Skeletal muscle tissue (tissue), 4 donors: Measurements from ENCODE around the gene CDC25B. TPM values are rescaled to one million over a fixed set of nuclear protein-coding genes. Genes with fewer than 3 reads are reported as not detected.
A peak's percentile ranks its signal among the peaks of the same experiment; 100 is the strongest.
"Not testable (repeated sequence)": the region's sequence is repeated elsewhere in the genome, so short reads cannot be mapped to it uniquely, and the experiment has no call there.

Experiments
- H3K27ac ChIP-seq: one replicate; pipeline ENCODE4 v1.7.0; 2013; ENCODE audit warnings: mild to moderate bottlenecking, low read depth, low read length, inconsistent platforms
- H3K27me3 ChIP-seq, 3 donors: one replicate each; pipeline ENCODE4 v1.7.0; 2013; ENCODE audit warnings: low read length in 3 of 3; ENCODE audit not compliant: control insufficient read depth in 3 of 3, insufficient read depth in 3 of 3
- H3K36me3 ChIP-seq, 3 donors: one replicate each; pipeline ENCODE4 v1.7.0; 2013; ENCODE audit warnings: low read length in 3 of 3; ENCODE audit not compliant: control insufficient read depth in 3 of 3, insufficient read depth in 3 of 3
- H3K4me1 ChIP-seq, 3 donors: one replicate each; pipeline ENCODE4 v1.7.0; 2013; ENCODE audit warnings: low read length in 3 of 3, mild to moderate bottlenecking in 3 of 3; ENCODE audit not compliant: control insufficient read depth in 3 of 3, insufficient read depth in 3 of 3
- H3K4me3 ChIP-seq, 3 donors: one replicate each; pipeline ENCODE4 v1.7.0; 2013; ENCODE audit warnings: low read length in 3 of 3
- H3K9ac ChIP-seq, 3 donors: one replicate each; pipeline ENCODE4 v1.7.0; 2013; ENCODE audit warnings: low read length in 3 of 3, mild to moderate bottlenecking in 3 of 3, moderate library complexity in 2 of 3, low read depth in 1 of 3
- H3K9me3 ChIP-seq, 3 donors: one replicate each; pipeline ENCODE4 v1.7.0; 2013; ENCODE audit warnings: low read length in 3 of 3; ENCODE audit not compliant: control insufficient read depth in 3 of 3
- total RNA-seq: library from RNA; depleted of rRNA; stranded (reverse); fragments of >200 nt; gene quantifications from one replicate; pipeline ENCODE4 v1.2.3, GENCODE V29; 2014
- donor health status: Osteomylitis.

Gene CDC25B
- total RNA-seq, 1 donor from 2014 or later = 28.7 TPM

DNA sequence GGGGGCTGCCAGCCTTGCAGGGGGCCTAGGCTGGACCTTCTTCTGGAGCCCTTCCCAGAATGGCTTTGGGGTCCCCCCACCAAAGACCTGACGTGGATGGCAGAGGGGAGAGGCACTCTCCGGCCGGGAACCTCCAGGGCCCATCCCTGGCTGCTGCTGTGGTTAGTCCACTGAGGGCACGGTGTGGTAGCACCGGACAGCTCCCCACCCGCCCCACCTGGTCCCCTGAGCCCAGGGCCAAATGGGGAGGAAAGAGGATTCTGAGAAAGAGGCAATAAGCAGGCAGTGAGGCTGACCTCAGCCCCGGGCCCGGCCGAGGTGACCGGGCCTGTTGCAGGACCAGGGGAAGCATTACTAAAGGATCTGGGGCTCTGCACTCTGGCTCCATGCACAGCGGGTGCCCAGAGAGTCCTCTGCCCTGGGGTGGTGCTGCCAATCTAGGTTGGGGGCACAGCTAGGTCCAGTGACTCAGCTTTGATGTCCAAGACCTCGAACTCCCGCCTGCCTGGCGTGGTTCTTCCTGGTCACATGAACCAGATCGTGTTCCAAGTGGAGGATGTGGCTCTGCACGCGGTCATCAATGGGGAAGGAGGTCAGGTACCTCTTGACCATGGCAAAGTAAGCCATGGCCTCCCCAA lies 11.8 kb upstream of the CDC25B start:
- Histone ChIP-seq H3K9ac (peak overlapping the region in 2 of 3 donors; percentile 69 to 84), H3K9me3 (no peaks in the 10 kb centered on the region), H3K27me3 (no peaks in the 10 kb centered on the region), H3K4me3 (peak overlapping the region; percentile 13 to 84 (median 81)), H3K27ac (no peak overlapping the region), H3K36me3 (peaks cover 0 to 5% (median 5%) of the 10 kb centered on the region in 3 donors), H3K4me1 (peaks cover 31 to 59% (median 38%) of the 10 kb centered on the region in 3 donors)

DNA sequence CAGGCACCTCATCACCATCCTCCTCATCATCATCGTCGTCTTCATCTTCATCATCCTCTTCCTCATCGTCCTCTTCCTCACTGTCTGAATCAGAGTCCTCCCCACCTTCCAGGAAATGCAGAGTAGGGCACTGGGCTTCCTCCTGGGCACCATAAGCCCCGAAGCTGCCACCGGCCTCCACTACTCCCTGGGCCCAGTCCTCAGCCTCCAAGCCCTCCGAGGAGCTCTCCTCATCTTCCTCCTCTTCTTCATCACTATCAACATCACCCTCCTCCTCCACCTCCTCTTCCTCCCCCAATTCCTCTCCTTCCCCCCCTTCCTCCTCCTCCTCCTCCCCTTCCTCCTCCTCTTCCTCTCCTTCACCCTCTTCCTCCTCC lies 11.3 kb upstream of the CDC25B start:
- peak overlapping the region in 2 of 3 donors; percentile 81 to 84 for H3K4me3 ChIP-seq
- no peaks in the 10 kb centered on the region for H3K27me3 ChIP-seq
- H3K4me1 ChIP-seq = peaks cover 31 to 59% (median 38%) of the 10 kb centered on the region in 3 donors
- no peak overlapping the region for H3K27ac ChIP-seq
- peaks cover 0 to 5% (median 5%) of the 10 kb centered on the region in 3 donors for H3K36me3 ChIP-seq
- H3K9me3 ChIP-seq = no peaks in the 10 kb centered on the region
- H3K9ac ChIP-seq = peak overlapping the region in 2 of 3 donors; percentile 69 to 84

DNA sequence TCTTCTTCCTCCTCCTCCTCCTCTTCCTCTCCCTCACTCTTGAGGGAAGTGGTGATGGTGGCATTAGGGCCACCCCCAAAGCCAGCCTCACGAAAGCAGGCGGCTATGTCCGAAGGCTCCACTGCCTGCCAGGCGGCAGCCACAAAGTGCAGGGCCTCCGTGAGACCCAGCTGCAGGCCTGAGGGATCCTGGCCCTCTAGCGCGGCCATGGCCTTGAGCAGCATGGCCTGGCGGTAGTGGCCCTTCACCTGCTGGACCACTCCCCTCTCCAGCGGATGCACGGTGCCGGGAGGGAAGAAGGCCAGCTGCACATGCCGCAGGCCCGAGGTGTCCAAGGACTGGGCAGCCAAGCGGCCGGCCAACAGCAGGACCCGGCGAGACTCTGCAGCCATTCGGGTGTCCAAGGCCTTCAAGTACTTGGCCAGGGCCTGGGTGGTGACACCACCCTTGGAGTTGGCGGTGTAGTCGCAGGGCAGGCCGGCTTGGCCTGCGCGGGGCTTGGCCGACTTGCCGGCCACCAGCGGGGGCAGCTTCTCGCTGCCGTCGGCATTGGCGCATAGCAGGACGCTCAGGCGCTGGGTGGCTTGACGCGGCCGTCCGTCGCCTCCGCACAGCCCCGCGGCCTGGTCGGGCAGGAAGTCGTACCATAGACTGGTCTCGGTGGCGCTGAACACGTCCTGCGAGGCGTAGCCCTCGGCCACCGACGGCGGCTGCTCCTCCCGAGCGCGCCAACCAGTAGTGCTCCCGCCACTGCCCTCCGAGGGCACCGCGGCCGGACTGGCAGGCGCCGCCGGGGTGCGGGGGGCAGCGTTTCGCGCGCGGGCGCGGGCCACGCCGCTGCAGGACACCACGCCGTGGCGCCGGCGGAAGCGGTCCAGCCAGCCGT lies 10.6 kb upstream of the CDC25B start:
- Histone ChIP-seq H3K9me3 (no peaks in the 10 kb centered on the region), H3K4me1 (peaks cover 31 to 57% (median 38%) of the 10 kb centered on the region in 3 donors), H3K27me3 (no peaks in the 10 kb centered on the region), H3K4me3 (peak overlapping the region; percentile 81 to 88 (median 84)), H3K9ac (peak overlapping the region; percentile 69 to 84 (median 74)), H3K36me3 (peaks cover 0 to 5% (median 5%) of the 10 kb centered on the region in 3 donors), H3K27ac (peak overlapping the region; percentile 52)

DNA sequence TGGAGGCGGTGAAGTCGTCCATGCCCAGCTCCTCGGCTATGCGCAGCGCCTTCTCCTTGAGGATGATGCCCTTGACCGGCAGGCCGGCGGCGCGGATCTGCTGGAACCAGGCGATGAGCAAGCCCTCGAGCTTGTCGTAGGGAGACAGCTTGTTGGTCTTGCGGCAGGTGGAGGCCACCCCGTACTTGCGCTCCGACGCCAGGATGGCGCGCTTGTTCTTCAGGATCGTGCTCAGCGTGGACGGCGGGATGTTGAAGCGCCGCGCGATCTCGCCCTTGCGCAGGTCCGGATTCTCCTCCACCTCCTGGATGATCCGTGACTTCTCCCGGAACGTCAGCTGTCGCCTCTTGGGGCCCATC lies 10.0 kb upstream of the CDC25B start:
- Histone ChIP-seq H3K4me1 (peaks cover 27 to 50% (median 33%) of the 10 kb centered on the region in 3 donors), H3K4me3 (peak overlapping the region; percentile 81 to 88 (median 84)), H3K9me3 (no peaks in the 10 kb centered on the region), H3K9ac (peak overlapping the region; percentile 69 to 84 (median 74)), H3K27ac (peak overlapping the region; percentile 52), H3K36me3 (peaks cover 0 to 5% (median 5%) of the 10 kb centered on the region in 3 donors), H3K27me3 (no peaks in the 10 kb centered on the region)

DNA sequence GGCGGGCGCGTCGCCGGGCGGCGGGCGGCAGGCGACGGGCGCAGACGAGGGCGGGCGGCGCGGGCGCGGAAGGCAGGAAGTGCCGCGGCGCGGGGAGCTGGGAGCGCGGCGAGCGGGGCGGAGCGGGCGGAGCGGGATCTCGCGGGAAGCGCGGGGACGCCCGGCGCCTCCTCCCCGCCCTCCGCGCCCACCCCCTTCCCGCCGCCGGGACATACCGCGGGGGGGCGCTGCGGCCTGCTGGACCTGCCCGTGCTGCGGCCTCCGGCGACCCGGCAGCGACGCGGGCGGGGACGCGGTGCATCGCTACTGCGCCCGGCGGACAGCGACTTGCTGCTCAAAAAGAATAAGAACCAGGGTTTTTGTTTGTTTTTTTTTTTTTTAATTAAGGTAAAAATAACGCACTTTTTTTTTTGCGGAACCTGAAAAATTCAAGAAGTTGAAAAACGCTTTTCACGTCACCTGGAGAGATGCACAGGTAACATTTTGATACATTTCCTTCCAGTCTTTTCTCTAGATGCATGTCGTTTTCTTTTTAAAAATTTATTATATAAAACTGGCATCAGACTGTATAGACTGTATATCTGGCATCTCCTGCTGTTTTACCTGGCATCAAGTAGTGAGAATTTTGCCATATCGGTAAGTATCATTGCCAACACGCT lies 9.3 kb upstream of the CDC25B start, which contains the start of gene CENPB:
CENPB (minus strand) TSS at position 76 of the 659 bp plus-strand sequence. CDS start 257 bp downstream, outside the sequence.
- peaks cover 26 to 45% (median 30%) of the 10 kb centered on the region in 3 donors for H3K4me1 ChIP-seq
- H3K9ac ChIP-seq = peak within 1 kb of the TSS; percentile 69 to 84 (median 74)
- no peaks in the 10 kb centered on the region for H3K27me3 ChIP-seq
- H3K9me3 ChIP-seq = no peaks in the 10 kb centered on the region
- H3K4me3 ChIP-seq = peak within 1 kb of the TSS; percentile 81 to 88 (median 84)
- peaks cover 0 to 5% (median 5%) of the 10 kb centered on the region in 3 donors for H3K36me3 ChIP-seq
- H3K27ac ChIP-seq = peak within 1 kb of the TSS; percentile 52

DNA sequence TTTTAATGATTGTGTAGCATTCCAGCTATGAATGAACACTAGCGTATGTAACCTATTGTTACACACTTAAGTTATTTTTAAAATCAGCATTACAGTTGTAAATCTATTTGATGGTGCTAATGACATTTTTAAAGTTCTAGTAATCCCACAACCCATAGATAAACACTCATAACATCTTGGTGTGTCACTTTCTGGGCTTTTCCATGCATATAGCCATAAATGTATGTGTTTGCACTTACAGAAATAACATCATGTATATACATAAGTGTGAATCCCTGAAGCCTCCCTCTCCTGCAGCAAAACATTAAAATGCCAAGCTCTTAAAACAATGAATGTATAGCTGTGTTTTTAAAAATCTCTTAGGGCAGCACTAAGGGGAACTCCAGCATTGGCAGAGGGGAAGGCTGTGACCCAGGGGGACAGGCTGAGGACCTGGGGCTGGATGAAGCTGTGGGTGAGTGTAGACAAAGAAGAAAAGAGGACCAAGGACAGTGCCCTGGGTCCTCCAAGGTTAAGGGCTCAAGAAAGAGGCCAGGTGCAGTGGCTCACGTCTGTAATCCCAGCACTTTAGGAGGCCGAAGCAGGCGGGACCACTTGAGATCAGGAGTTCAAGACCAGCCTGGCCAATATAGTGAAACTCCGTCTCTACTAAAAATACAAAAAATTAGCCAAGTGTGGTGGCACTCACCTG lies 8.6 kb upstream of the CDC25B start:
- H3K27ac ChIP-seq = no peak overlapping the region
- no peaks in the 10 kb centered on the region for H3K27me3 ChIP-seq
- no peaks in the 10 kb centered on the region for H3K9me3 ChIP-seq
- H3K4me3 ChIP-seq = peak overlapping the region in 1 of 3 donors; percentile 65
- H3K4me1 ChIP-seq = peaks cover 26 to 45% (median 30%) of the 10 kb centered on the region in 3 donors
- peaks cover 0 to 5% (median 5%) of the 10 kb centered on the region in 3 donors for H3K36me3 ChIP-seq
- H3K9ac ChIP-seq = peak overlapping the region in 2 of 3 donors; percentile 15 to 47

DNA sequence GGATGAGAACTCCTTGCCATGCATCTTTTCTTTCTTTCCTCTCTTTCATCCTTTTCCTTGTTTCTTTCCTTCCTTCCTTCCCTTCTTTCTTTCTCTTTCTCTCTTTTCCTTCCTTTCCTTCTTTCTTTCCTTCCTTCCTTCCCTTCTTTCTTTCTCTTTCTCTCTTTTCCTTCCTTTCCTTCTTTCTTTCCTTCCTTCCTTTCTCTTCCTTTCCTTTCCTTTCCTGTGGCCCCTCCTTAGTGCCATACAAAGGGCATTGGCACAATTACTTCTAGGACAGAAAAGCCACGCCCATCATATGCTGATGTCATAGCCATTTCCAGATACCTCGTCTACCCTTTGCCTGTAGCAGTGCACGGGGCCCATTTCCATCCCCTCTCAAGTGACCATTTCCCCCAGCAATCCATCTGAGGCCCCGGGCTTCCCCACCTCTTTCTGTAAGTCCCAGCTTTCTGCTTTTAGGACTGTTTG lies 7.4 kb upstream of the CDC25B start:
- Histone ChIP-seq H3K4me1 (peaks cover 20 to 34% (median 24%) of the 10 kb centered on the region in 3 donors), H3K27me3 (no peaks in the 10 kb centered on the region), H3K9ac (no peak overlapping the region), H3K36me3 (peaks cover 0 to 5% (median 5%) of the 10 kb centered on the region in 3 donors), H3K4me3 (no peak overlapping the region), H3K27ac (no peak overlapping the region), H3K9me3 (no peaks in the 10 kb centered on the region)

DNA sequence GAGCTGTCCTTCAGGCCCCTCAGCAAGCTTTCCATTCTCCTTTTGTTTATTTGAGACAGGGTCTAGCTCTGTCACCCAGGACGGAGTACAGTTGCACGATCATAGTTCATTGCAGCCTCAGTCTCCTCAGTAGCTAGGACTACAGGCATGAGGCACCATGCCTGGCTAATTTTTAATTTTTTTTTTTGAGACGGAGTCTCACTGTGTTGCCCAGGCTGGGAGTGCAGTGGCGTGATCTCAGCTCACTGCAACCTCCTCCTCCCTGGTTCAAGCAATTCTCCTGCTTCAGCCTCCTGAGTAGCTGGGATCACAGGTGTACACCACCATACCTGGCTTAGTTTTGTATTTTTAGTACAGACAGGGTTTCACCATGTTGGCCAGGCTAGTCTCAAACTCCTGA lies 6.9 kb upstream of the CDC25B start:
- not testable (repeated sequence) for H3K27me3 ChIP-seq, H3K27ac ChIP-seq, H3K4me3 ChIP-seq, H3K9ac ChIP-seq, H3K9me3 ChIP-seq, H3K36me3 ChIP-seq
- peaks cover 16 to 30% (median 21%) of the 10 kb centered on the region in 3 donors for H3K4me1 ChIP-seq

DNA sequence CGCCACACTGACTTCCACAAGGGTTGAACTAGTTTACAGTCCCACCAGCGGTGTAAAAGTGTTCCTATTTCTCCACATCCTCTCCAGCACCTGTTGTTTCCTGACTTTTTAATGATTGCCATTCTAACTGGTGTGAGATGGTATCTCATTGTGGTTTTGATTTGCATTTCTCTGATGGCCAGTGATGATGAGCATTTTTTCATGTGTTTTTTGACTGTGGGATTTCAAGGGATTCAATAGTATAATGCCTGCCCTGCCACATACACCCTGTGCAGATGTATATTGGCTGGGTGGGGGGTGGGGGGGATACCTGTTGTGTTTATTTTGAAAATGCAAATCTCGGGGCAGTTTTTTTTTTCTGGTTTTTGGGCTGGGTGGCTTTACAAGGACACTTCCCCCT lies 1.9 kb upstream of the CDC25B start:
- H3K9me3 ChIP-seq, H3K9ac ChIP-seq, H3K27ac ChIP-seq: not testable (repeated sequence)

More for the DNA sequence above, 1.9 kb upstream of the CDC25B start:
- peaks cover 8 to 21% (median 12%) of the 10 kb centered on the region in 3 donors for H3K4me1 ChIP-seq
- H3K4me3 ChIP-seq, H3K36me3 ChIP-seq, H3K27me3 ChIP-seq: not testable (repeated sequence)
